Small intestine (tissue), 7 donors: ENCODE results near the gene MRPL20. TPM values are rescaled to one million over a fixed set of nuclear protein-coding genes. Genes with fewer than 3 reads are reported as not detected.

ENCODE experiments used
- DNase-seq, 2 donors: peaks; one replicate each; pipeline versions ENCODE4 v3.0.0 to v3.0.0-alpha.2; 2013
- FAIRE-seq: peaks from 2 replicates; lab custom pipeline; 2012; peaks lifted over from hg19 to GRCh38; lab: Jason Lieb, UNC
- H3K27ac ChIP-seq, 3 donors: one replicate each; pipeline ENCODE4 v1.5.1; 2013; ENCODE audit warnings: low read length in 2 of 3, mild to moderate bottlenecking in 2 of 3, control low read depth in 1 of 3, inconsistent platforms in 1 of 3, low read depth in 1 of 3, moderate library complexity in 1 of 3
- H3K27me3 ChIP-seq, 3 donors: one replicate each; pipeline ENCODE4 v1.6.1; 2013; ENCODE audit warnings: low read length in 3 of 3, inconsistent platforms in 1 of 3; ENCODE audit not compliant: control insufficient read depth in 3 of 3, insufficient read depth in 3 of 3
- H3K36me3 ChIP-seq, 3 donors: one replicate each; pipeline ENCODE4 v1.6.1; 2013; ENCODE audit warnings: low read length in 3 of 3, inconsistent platforms in 1 of 3, low read depth in 1 of 3, mild to moderate bottlenecking in 1 of 3, moderate library complexity in 1 of 3; ENCODE audit not compliant: control insufficient read depth in 3 of 3, insufficient read depth in 2 of 3
- H3K4me1 ChIP-seq, 3 donors: one replicate each; pipeline ENCODE4 v1.6.1; 2013; ENCODE audit warnings: low read length in 2 of 3, inconsistent platforms in 1 of 3, low read depth in 1 of 3, mild to moderate bottlenecking in 1 of 3, moderate library complexity in 1 of 3; ENCODE audit not compliant: control insufficient read depth in 3 of 3, insufficient read depth in 2 of 3
- H3K4me3 ChIP-seq, 3 donors: one replicate each; pipeline ENCODE4 v1.5.1; 2013; ENCODE audit warnings: low read length in 3 of 3, control low read depth in 1 of 3, inconsistent platforms in 1 of 3, low read depth in 1 of 3, mild to moderate bottlenecking in 1 of 3, moderate library complexity in 1 of 3
- H3K9me3 ChIP-seq, 2 donors: one replicate each; pipeline ENCODE4 v1.6.1; 2013; ENCODE audit warnings: low read depth in 1 of 2, low read length in 1 of 2; ENCODE audit not compliant: control insufficient read depth in 2 of 2, insufficient read depth in 1 of 2
- WGBS, 3 donors: extraction: QIAGEN DNeasy Blood & Tissue Kit; methylation state at CpG; one replicate each; pipeline ENCODE4 v1.1.7; 2013; 5-methylcytosine and 5-hydroxymethylcytosine counted together
- polyA plus RNA-seq, 4 donors: library from polyadenylated mRNA; stranded (reverse) in 3 of 4; unstranded in 1 of 4; fragments of 200-250 nt in 3 of 4; fragments of 120-200 nt in 1 of 4; gene quantifications; one replicate each; pipeline versions ENCODE4 v1.2.1 to v1.2.3, GENCODE V29; 2013
- donor health status: healthy with polysubstance abuse.
- donor health status: control.
- donor health status: control.
- donor health status: Bipolar disorder and iron deficiency.
- donor health status: healthy.

Gene MRPL20
- polyA plus RNA-seq, 4 donors, result 135 to 221 (median 167) TPM

- H3K4me3 ChIP-seq, result peak overlapping the region; percentile 82 to 99 (median 98)
- DNase-seq (peak; percentile 32 to 44), FAIRE-seq (no peak)
- H3K27ac ChIP-seq, result peak overlapping the region in 2 of 3 donors; percentile 0 to 4
- 41 to 48% (median 42%) methylated on average over 18 to 19 of the region's 19 CpGs for WGBS, 3 donors
- no peaks in the 10 kb centered on the region for H3K9me3 ChIP-seq
- peaks cover 11 to 79% (median 13%) of the 10 kb centered on the region in 3 donors for H3K36me3 ChIP-seq
- H3K27me3 ChIP-seq, result no peaks in the 10 kb centered on the region
- H3K4me1 ChIP-seq, result peaks cover 0 to 25% (median 7%) of the 10 kb centered on the region in 3 donors
Observed at GRCh38 chr1:1397839-1398523, 9.1 kb downstream of the MRPL20 start.

GRCh38 chr1:1395166-1395565 lies 11.9 kb downstream of the MRPL20 start:
- WGBS, 3 donors, result 90 to 97% (median 94%) methylated on average over 11 of the region's 11 CpGs
- no peak for DNase-seq
- H3K27ac ChIP-seq, result no peak overlapping the region

GRCh38 chr1:1394116-1394515 lies 13.0 kb downstream of the MRPL20 start:
- Histone ChIP-seq H3K27ac (no peak overlapping the region), H3K27me3 (no peaks in the 10 kb centered on the region), H3K9me3 (no peaks in the 10 kb centered on the region), H3K36me3 (peaks cover 22 to 80% (median 30%) of the 10 kb centered on the region in 3 donors), H3K4me3 (no peak overlapping the region), H3K4me1 (peaks cover 0 to 10% (median 3%) of the 10 kb centered on the region in 3 donors)
- FAIRE-seq (no peak), DNase-seq (no peak)
- WGBS, 3 donors, result 95 to 97% (median 96%) methylated on average over 7 of the region's 7 CpGs

More at GRCh38 chr1:1395166-1395565, 11.9 kb downstream of the MRPL20 start:
- no peaks in the 10 kb centered on the region for H3K27me3 ChIP-seq
- no peak overlapping the region for H3K4me3 ChIP-seq
- no peak for FAIRE-seq
- peaks cover 17 to 71% (median 21%) of the 10 kb centered on the region in 3 donors for H3K36me3 ChIP-seq
- H3K9me3 ChIP-seq, result no peaks in the 10 kb centered on the region
- peaks cover 0 to 12% (median 3%) of the 10 kb centered on the region in 3 donors for H3K4me1 ChIP-seq

- Histone ChIP-seq H3K4me1 (peaks cover 0 to 9% (median 3%) of the 10 kb centered on the region in 3 donors), H3K27me3 (no peaks in the 10 kb centered on the region), H3K36me3 (peaks cover 22 to 87% (median 31%) of the 10 kb centered on the region in 3 donors), H3K4me3 (no peak overlapping the region), H3K9me3 (no peaks in the 10 kb centered on the region), H3K27ac (no peak overlapping the region)
- no peak for FAIRE-seq
- DNase-seq, result no peak
- WGBS, 3 donors, result 91 to 96% (median 92%) methylated on average over 11 of the region's 11 CpGs
Observed at GRCh38 chr1:1393428-1393827, 13.7 kb downstream of the MRPL20 start.

GRCh38 chr1:1393014-1393413 lies 14.1 kb downstream of the MRPL20 start:
- Histone ChIP-seq H3K4me3 (no peak overlapping the region), H3K4me1 (peaks cover 0 to 5% (median 1%) of the 10 kb centered on the region in 3 donors), H3K9me3 (no peaks in the 10 kb centered on the region), H3K27me3 (no peaks in the 10 kb centered on the region), H3K36me3 (peaks cover 24 to 89% (median 33%) of the 10 kb centered on the region in 3 donors), H3K27ac (no peak overlapping the region)
- WGBS, 3 donors, result 94 to 100% (median 95%) methylated on average over 4 of the region's 4 CpGs
- DNase-seq (no peak), FAIRE-seq (no peak)

GRCh38 chr1:1391225-1391624 lies 15.9 kb downstream of the MRPL20 start:
- Histone ChIP-seq H3K4me3 (no peak overlapping the region), H3K9me3 (no peaks in the 10 kb centered on the region), H3K36me3 (peaks cover 41 to 90% (median 45%) of the 10 kb centered on the region in 3 donors), H3K27ac (no peak overlapping the region), H3K4me1 (no peaks in the 10 kb centered on the region), H3K27me3 (no peaks in the 10 kb centered on the region)
- DNase-seq (no peak), FAIRE-seq (no peak)
- 89 to 97% (median 92%) methylated on average over 12 of the region's 12 CpGs for WGBS, 3 donors

- Histone ChIP-seq H3K27me3 (no peaks in the 10 kb centered on the region), H3K9me3 (no peaks in the 10 kb centered on the region), H3K4me3 (no peak overlapping the region), H3K27ac (no peak overlapping the region), H3K36me3 (peaks cover 45 to 90% (median 49%) of the 10 kb centered on the region in 3 donors), H3K4me1 (no peaks in the 10 kb centered on the region)
- FAIRE-seq (no peak), DNase-seq (no peak)
- WGBS, 3 donors, result 90% methylated on average over 12 of the region's 12 CpGs
Observed at GRCh38 chr1:1390675-1391074, 16.4 kb downstream of the MRPL20 start.

GRCh38 chr1:1388078-1388472 lies 19.0 kb downstream of the MRPL20 start:
- FAIRE-seq, result no peak
- Histone ChIP-seq H3K27ac (no peak overlapping the region), H3K4me1 (no peaks in the 10 kb centered on the region), H3K36me3 (peaks cover 37 to 79% (median 38%) of the 10 kb centered on the region in 3 donors), H3K9me3 (no peaks in the 10 kb centered on the region), H3K27me3 (no peaks in the 10 kb centered on the region), H3K4me3 (no peak overlapping the region)
- no peak for DNase-seq
- 97% methylated on average over 16 of the region's 16 CpGs for WGBS, 3 donors
